Stimulated activated CD8-positive, alpha-beta memory T cell treated with anti-CD3 and anti-CD28 coated beads, Interleukin-15, amount 100 ng/mL, for 48 hours (primary cell): ENCODE results near the gene MEPCE.
A peak's percentile ranks its signal among the peaks of the same experiment; 100 is the strongest.
"Not testable (repeated sequence)": the region's sequence is repeated elsewhere in the genome, so short reads cannot be mapped to it uniquely, and the experiment has no call there.

ENCODE experiments used
- DNase-seq, 2 donors: peaks; one replicate each; pipeline ENCODE4 v3.0.0-alpha.2; 2020; ENCODE audit warnings: low read depth in 2 of 2

Gene MEPCE, protein sequence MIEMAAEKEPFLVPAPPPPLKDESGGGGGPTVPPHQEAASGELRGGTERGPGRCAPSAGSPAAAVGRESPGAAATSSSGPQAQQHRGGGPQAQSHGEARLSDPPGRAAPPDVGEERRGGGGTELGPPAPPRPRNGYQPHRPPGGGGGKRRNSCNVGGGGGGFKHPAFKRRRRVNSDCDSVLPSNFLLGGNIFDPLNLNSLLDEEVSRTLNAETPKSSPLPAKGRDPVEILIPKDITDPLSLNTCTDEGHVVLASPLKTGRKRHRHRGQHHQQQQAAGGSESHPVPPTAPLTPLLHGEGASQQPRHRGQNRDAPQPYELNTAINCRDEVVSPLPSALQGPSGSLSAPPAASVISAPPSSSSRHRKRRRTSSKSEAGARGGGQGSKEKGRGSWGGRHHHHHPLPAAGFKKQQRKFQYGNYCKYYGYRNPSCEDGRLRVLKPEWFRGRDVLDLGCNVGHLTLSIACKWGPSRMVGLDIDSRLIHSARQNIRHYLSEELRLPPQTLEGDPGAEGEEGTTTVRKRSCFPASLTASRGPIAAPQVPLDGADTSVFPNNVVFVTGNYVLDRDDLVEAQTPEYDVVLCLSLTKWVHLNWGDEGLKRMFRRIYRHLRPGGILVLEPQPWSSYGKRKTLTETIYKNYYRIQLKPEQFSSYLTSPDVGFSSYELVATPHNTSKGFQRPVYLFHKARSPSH

DNA sequence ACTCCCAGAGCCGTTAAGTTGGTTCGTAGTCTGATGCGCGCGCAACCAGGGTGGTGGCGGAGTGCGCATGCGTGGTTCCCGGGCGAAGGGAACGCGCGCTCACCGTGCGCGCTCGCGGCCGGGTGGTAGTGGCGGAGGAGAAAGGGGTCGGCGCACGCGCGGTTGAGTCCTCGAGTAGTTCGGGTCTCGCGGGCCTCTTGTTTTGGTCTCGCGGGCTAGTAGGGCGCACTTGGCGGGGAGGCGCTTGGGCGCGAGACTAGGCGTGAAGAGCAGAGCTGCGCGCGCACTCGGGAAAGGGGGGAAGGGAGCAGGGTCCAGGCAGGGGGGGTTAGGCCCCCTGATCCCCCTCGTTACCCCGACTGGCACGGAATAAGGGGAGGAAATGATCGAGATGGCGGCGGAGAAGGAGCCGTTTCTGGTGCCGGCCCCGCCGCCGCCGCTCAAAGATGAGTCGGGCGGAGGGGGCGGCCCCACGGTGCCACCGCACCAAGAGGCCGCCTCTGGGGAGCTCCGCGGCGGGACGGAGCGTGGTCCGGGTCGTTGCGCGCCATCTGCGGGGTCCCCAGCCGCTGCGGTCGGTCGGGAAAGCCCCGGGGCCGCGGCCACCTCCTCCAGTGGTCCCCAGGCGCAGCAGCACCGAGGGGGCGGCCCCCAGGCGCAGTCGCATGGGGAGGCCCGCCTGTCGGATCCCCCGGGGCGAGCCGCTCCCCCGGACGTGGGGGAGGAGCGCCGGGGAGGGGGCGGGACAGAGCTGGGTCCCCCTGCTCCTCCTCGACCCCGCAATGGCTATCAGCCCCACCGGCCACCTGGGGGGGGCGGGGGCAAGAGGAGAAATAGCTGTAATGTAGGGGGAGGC, at the start of gene MEPCE:
Gene MEPCE, plus strand, starts transcription at position 195 of the 856 bp plus-strand sequence. Its CDS starts 188 bp downstream, at position 383.
- DNase-seq = peak; percentile 92 to 94

DNA sequence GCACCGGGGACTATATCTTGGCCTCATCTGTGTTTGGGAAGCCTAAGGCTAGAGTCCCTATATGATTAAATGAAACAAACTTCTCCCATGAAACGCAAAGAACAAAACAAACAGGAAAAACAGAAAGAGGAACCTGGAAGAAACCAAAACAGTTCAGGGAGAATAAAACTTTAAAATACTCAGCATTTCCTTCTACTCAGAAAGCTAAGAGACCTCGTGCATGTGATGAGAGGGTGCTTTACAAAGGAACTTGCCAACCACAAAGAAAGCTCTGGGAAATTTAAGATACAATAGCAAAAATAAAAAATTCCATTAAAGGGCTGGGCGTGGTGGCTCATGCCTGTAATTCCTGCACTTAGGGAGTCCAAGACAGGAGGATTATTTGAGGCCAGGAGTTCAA, 49.4 kb upstream of the MEPCE start:
- DNase-seq = no peak

DNA sequence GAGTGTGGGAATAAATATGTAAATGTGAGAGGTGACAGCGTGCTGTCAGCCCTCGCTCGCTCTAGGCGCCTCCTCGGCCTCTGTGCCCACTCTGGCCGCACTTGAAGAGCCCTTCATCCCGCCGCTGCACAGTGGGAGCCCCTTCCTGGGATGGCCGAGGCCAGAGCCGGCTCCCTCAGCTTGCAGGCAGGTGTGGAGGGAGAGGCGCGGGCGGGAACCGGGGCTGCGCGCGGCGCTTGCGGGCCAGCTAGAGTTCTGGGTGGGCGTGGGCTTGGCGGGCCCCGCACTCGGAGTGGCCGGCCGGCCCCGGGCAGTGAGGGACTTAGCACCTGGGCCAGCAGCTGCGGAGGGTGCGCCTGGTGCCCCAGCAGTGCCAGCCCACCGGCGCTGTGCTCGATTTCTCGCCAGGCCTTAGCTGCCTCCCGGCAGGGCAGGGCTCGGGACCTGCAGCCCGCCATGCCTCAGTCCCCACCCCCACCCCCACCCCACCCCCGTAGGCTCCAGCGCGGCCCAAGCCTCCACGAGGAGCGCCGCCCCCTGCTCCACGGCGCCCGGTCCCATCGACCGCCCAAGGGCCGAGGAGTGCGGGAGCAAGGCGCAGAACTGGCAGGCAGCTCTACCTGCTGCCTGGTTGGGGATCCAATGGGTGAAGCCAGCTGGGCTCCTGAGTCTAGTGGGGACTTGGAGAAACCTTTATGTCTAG, 47.9 kb upstream of the MEPCE start:
- not testable (repeated sequence) for DNase-seq

DNA sequence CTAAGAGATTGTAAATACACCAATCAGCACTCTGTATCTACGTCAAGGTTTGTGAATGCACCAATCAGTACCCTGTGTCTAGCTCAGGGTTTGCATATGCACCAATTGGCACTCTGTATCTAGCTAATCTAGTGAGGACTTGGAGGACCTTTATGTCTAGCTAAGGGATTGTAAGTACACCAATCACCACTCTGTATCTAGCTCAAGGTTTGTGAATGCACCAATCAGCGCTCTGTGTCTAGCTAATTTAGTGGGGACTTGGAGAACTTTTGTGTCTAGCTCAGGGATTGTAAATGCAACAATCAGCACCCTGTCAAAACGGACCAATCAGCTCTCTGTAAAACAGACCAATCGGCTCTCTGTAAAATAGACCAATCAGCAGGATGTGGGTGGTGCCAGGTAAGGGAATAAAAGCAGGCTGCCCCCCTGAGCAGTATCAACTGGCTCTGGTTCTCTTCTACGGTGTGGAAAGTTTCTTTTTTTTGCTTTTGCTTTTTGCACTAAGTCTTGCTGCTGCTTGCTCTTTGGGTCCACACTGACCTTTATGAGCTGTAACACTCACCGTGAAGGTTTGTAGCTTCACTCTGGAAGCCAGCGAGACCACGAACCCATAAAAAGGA, 47.3 kb upstream of the MEPCE start:
- not testable (repeated sequence) for DNase-seq

DNA sequence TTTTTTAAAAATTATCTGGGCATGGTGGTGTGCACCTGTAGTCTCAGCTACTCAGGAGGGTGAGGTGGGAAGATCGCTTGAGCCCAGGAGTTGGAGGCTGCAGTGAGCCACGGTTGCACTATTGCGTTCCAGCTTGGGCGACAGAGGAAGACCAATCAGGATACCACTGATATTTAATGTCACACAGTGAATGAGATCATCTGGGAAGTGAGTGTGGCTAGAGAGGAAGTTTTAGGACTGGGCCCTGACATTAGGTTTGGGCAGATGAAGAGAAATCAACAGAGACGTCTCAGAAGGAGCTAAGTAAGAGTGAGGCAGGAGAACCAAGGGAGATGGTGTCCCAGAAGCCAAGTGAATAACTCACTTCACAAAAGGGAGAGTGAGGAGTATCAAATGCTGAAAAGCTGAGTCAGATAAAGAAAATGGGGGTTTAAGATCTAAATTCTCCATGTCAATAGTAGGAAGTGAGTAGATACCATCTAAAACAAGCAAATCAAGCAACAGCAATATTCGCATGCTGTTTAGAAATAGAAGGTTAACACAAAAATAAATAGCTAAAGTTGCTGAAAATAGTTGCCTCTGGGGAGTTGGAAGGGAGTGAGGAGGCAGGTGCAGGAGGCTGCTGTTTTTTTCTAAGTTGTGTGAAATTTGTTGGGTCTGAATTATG, 44.9 kb upstream of the MEPCE start:
- no peak for DNase-seq

DNA sequence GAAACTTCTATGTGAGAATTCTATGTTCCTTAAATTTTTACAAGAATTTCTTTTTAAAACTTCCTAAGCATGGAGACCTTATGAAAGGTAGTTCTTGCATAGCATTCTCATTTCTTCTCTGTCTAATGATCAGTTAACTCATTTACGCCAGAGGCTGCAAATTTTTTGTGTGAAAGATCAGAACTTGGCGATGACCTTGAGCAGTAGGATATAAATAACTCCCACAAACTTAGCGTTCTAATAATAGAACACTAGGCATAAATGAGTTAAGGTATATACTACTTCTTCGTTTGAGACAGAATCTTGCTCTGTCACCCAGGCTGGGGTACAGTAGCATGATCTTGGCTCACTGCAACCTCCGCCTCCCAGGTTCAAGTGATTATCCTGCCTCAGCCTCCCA, 42.7 kb upstream of the MEPCE start:
- DNase-seq = no peak

DNA sequence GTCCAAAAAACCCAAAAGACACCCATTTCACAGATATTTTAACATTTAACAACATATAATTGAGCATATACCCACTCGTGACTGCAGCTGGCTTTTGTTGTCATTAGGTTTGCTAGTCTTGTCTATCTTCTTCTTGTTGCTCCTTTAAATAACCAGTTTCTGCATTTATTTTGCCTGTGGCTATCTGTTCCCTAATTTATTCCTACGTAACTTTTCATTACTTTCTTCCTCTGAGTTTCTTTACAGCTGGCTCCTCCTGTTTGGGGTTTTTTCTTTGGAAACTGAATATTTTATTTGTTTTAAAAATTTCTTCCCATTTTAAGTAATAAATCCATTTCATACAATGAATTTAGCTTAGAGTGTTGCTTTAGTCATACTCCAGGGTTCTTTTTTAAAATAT, 41.9 kb upstream of the MEPCE start:
- DNase-seq = no peak

DNA sequence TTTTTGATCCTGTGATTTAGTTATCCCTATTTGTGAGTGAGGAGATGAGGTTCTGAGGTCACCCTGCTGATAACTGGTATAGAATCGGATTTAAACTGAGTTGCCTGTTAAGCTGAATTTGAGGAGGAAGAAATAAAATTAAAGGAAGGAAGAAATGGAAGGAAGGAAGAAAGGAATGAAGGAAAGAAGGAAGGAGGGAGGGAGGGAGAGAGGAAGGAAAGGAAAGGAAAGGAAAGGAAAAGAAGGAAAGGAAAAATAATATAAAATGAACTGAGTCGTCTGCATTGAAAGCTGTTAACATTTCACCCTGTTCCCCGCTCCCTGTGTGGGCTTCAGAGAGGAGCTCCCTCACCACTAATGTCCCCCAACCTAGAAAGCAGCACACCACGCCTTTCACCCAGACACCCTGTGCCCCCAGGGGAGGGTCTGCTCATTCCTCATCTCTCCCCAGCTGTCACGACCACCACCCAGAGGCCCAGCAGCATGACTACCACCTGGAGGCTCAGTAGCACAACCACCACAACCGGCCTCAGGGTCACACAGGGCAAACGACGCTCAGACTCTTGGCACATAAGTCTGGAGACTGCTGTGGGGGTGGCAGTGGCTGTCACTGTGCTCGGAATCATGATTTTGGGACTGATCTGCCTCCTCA, 40.1 kb upstream of the MEPCE start:
- DNase-seq = no peak

DNA sequence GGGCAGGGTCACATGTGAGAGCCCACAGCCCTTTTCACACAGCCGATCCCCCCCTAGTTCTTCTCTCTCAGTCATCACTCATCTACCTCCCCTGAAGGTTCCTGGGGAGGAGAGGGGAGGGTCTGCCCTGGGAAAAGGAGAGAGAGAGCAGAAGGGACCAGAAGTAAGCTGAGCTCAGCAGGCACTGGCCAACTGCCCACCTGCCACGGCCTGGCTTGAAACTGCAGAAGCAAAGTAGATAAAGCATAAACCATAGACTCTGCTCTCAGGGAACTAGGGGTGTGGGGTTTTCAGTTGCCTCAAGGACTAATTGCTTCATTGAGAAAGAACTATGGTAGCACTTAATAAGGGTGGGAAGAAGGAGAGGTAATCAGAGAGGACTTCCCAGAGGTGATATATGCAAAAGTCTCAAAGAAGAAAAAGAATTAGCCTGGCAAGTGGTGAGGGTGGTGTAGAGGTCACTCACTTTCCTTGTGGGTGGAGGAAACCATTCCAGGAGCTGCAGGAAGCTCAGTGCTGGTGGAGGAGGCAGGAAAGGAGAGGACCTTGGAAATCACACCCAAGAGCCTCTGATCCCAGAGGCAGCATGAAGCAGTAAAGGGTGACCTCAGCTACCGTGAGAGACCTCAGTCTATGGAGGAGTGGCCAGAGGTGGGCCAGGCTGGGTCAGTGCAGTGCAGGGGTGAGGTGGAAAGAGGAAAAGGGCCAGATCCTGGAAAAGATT, 39.2 kb upstream of the MEPCE start:
- DNase-seq = no peak

DNA sequence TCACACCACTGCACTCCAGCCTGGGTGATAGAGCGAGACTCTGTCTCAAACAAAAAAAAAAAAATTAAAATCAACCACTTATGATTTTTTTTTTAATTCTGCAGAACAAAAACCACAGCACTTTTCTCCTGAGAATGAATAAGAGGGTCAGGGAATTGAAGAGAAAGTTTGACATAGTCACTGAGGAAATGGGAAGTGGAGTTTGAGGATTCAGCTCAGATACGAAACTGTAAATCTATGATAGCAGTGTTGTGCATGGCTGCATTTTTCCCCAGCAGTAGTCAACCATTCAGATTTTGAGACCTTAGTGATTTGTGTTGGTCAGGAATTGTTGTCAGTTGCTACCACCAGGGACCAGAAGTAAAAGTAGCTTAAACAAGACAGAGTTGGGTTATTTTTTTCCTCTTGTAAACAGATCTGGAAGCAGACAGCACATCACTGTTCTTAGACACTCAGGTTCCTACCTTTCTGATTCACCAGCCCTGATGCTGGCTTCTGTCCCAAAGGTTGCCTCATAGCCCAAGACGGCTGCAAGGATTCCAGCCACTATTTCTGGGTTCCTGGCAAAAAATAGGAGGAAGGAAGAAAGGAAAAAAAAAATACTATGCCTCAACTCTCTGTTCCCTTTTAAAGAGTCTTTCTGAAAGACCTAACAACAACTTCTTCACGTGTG, 36.3 kb upstream of the MEPCE start:
- no peak for DNase-seq

DNA sequence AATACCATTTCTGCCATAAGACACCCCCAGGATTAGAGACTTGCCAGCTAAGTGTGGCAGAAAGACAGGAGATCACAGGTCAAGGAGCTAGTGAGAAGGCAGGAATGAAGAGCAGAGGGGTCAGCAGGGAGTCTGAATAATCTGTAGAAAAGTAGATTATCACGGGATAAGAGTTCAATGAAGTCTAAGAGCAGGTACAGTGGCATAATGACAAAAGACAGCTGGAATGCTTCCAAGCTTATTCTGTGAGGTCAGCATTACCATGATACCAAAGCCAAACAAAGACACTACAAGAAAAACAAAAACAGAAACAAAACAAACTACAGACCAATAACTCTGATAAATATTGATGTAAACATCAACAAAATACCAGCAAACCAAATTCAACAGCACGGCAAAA, 35.6 kb upstream of the MEPCE start:
- DNase-seq = no peak

DNA sequence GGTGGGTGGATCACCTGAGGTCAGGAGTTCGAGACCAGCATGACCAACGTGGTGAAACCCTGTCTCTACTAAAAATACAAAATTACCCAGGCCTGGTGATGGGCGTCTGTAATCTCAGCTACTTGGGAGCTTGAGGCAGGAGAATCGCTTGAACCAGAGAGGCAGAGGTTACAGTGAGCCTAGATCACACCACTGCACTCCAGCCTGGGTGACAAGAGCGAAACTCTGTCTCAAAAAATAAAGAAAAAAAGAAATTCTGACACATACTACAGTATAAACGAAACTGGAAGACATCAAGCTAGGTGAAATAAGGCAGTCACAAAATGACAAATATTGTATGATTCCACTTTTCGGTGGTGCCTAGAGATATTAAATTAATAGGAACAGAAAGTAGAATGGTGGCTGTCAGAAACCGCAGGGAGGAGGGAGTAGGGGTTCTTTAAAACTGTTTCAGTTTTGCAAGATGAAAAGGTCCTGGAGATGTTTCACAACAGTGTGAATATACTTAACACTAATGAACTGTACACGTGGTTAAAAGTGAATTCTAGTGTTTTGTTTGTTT, 33.1 kb upstream of the MEPCE start:
- peak; percentile 37 to 40 for DNase-seq

DNA sequence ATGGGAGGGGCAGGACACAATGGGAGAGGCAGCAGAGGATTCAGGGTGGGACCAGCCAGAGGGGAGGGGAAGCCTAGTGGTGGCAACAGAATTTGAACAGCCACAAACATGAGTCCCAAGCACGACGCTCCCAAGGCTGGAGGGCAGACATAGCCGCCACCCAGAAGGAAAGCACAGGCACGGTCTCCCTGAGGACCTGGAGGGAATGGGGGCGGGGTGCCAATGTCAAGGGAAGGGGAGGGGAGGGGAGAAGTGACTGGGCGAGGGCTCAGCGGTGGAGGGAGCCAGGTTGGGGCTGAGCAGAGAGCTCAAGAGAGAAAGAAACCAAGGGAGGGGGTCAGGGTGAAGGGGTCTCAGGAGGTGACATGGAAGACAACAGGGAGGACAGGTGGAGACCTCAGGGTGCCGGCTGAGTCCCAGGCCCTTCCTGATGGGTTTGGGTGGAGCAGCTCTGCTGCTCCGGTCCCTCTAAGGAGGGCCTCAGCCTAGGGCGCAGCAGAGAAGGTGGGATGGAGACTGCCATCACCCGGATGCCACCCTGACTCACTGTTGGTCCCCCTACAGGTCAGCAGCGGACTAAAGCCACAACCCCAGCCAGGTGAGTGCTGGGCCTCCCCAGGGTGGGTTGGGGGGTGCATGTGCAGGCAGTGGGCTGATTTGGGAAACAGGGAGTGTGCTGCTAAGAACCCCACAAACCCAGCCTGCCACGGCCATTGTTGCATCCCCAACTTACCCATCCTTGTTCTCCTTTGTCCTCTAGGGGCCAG, 32.1 kb upstream of the MEPCE start:
- no peak for DNase-seq

DNA sequence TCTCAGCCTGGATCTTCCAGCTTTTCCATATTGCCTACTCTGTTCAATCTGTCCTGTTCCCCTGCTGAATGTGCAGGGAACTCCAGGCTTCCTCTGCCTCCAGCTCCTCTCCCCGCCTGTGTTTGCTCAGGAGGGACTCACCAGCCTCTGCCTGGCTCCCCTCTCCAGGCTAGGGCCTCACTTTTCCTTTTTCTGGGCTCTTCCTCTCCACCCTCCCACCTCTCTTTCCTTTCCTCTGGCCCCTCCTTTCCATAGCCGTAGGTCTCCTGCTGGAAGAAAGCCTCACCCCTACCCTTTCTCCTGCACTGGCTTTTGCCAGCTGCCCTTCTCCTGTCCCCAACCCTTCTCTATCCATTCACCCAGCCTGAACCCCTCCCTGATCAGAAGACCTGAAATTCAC, 31.4 kb upstream of the MEPCE start:
- DNase-seq = no peak

DNA sequence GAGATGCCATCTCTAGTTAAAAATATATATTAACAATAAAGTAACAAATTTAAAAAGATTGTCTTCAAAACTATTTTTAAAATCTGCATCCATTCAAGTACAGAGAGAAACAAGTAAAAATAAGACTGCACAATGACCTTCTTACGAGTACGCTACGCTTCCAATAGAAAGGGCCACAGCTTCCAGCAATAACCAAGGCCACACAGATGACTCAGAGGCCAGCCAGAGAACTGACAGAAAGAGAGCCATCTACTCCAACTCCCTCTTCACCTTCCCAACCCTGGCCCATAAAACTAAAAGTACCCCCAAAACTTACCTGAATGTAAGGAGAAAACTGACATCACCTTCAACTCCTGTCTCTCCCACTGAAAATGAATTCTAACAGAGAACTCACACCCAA, 29.6 kb upstream of the MEPCE start:
- no peak for DNase-seq

DNA sequence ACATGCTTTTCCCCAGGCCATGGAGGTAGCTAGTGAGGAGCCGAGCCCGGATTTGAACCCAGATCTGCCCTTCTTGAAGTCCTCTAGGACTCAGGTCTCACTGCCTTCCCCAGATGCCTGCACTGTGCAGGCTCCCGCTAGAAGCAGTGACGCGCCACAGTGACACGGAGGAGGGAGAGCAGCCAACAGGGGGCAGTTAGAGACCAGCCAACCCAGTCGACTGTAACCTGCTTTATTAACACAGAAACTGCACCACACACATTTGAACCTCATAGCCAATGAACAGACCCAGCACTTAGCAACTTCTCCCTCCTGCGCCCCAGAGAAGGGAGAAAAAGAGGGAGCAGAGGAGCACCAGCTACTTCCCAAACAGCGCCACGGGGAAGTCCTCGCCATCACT, 29.0 kb upstream of the MEPCE start:
- DNase-seq = no peak

DNA sequence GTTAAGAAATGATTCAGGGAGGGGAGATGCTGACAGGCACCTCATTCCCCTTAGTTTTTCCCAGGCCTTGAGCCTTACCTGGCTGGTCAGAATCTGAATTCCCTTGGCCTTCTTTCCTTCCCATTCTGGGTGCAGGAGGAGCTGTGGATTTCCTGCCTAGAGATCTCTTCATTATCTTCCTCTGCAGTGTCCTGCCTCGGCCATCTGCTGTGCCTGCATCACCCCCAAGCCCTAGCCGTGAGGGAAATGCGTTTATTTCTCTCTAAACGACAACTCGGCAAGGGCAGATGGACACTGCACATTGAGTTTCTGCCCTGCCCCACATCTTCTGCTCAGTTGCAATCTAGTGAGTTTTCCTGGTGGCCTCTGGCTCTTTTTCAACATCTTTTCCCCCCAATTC, 27.8 kb upstream of the MEPCE start:
- no peak for DNase-seq

DNA sequence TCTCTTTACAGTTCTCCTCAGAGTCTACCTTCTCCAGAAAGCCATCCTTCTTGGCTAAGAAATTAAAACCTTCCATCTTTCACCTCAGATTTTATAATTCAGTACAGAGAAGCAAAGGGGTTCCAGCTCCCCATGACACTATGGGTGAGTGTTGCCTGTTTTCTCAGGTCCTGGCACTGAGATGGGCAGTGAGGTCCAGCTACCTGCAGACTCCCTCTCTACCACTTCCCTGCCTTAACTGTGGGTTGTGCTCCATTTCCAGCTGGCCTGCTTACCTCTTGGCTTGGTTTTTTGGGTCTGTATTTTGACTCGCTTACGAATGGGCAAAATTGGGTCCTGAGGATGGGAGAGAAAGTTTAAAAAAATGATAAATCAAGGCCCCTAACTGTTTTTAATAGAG, 27.4 kb upstream of the MEPCE start:
- no peak for DNase-seq
